Neuronal stem cell (in vitro differentiated cells): ENCODE results near the gene KRT2. TPM values are rescaled to one million over a fixed set of nuclear protein-coding genes. Genes with fewer than 3 reads are reported as not detected.
A peak's percentile ranks its signal among the peaks of the same experiment; 100 is the strongest.

Experiments
- DNase-seq: peaks from one replicate; pipeline ENCODE4 v3.0.0-alpha.2; 2013; ENCODE audit warnings: low spot score
- H2AFZ ChIP-seq: one replicate; pipeline ENCODE4 v1.6.1; 2013; ENCODE audit warnings: mild to moderate bottlenecking, low read length, inconsistent platforms
- H2AK5ac ChIP-seq: 2 replicates; pipeline ENCODE4 v1.6.1; 2013; ENCODE audit warnings: low read depth, mild to moderate bottlenecking, inconsistent platforms, low read length, moderate library complexity, mixed read lengths
- H2BK120ac ChIP-seq: 2 replicates; pipeline ENCODE4 v1.6.1; 2013; ENCODE audit warnings: low read depth, mild to moderate bottlenecking, inconsistent platforms, low read length, moderate library complexity, mixed read lengths
- H2BK12ac ChIP-seq: one replicate; pipeline ENCODE4 v1.6.1; 2013; ENCODE audit warnings: low read length, inconsistent platforms
- H2BK15ac ChIP-seq: 2 replicates; pipeline ENCODE4 v1.6.1; 2013; ENCODE audit warnings: mild to moderate bottlenecking, low read length, inconsistent platforms, mixed read lengths
- H2BK5ac ChIP-seq: one replicate; pipeline ENCODE4 v1.6.1; 2013; ENCODE audit warnings: inconsistent platforms, mild to moderate bottlenecking, low read length, moderate library complexity
- H3K14ac ChIP-seq: one replicate; pipeline ENCODE4 v1.6.1; 2013; ENCODE audit warnings: low read length, inconsistent platforms
- H3K18ac ChIP-seq: 2 replicates; pipeline ENCODE4 v1.6.1; 2013; ENCODE audit warnings: low read length, inconsistent platforms
- H3K23ac ChIP-seq: 2 replicates; pipeline ENCODE4 v1.6.1; 2013; ENCODE audit warnings: low read depth, mild to moderate bottlenecking, mixed read lengths, low read length, inconsistent platforms; ENCODE audit not compliant: poor library complexity
- H3K27ac ChIP-seq: replicated peaks from 3 replicates; pipeline ENCODE4 v1.5.1; 2013; ENCODE audit warnings: low read length, inconsistent platforms
- H3K27me3 ChIP-seq, 3 experiments: 2 replicates each; pipeline ENCODE4 v1.6.1; 2013; ENCODE audit warnings: low read length in 3 of 3, mild to moderate bottlenecking in 2 of 3, inconsistent platforms in 1 of 3, low read depth in 1 of 3, mixed read lengths in 1 of 3, moderate library complexity in 1 of 3; ENCODE audit not compliant: control insufficient read depth in 3 of 3, insufficient read depth in 3 of 3
- H3K36me3 ChIP-seq, 2 donors: replicated peaks in 1 of 2; 2 replicates each; pipeline ENCODE4 v1.6.1; 2013; ENCODE audit warnings: low read length in 2 of 2; ENCODE audit not compliant: control insufficient read depth in 2 of 2, insufficient read depth in 2 of 2
- H3K4ac ChIP-seq: 2 replicates; pipeline ENCODE4 v1.6.1; 2013; ENCODE audit warnings: inconsistent platforms, mild to moderate bottlenecking, low read length, moderate library complexity
- H3K4me1 ChIP-seq, 2 donors: 1 replicate in 1 of 2; 2 replicates in 1 of 2; pipeline ENCODE4 v1.6.1; 2013; ENCODE audit warnings: low read length in 2 of 2, low read depth in 1 of 2; ENCODE audit not compliant: control insufficient read depth in 2 of 2, insufficient read depth in 1 of 2
- H3K4me2 ChIP-seq: one replicate; pipeline ENCODE4 v1.6.1; 2013; ENCODE audit warnings: mild to moderate bottlenecking, low read length, inconsistent platforms; ENCODE audit not compliant: insufficient read depth, poor library complexity, severe bottlenecking
- H3K4me3 ChIP-seq, 2 donors: 2 replicates each; pipeline ENCODE4 v1.5.1; 2013; ENCODE audit warnings: low read length in 2 of 2, mild to moderate bottlenecking in 2 of 2, inconsistent platforms in 1 of 2, moderate library complexity in 1 of 2
- H3K79me1 ChIP-seq: one replicate; pipeline ENCODE4 v1.6.1; 2013; ENCODE audit warnings: low read depth, mild to moderate bottlenecking, inconsistent platforms, low read length, moderate library complexity
- H3K9ac ChIP-seq: one replicate; pipeline ENCODE4 v1.6.1; 2013; ENCODE audit warnings: mild to moderate bottlenecking, low read depth, low read length, inconsistent platforms; ENCODE audit not compliant: poor library complexity
- H3K9me3 ChIP-seq, 2 donors: replicated peaks in 1 of 2; 2 replicates each; pipeline versions ENCODE3 to v1.6.1; 2013; ENCODE audit warnings: low read length in 2 of 2, mild to moderate bottlenecking in 2 of 2, inconsistent platforms in 1 of 2, low read depth in 1 of 2, mixed read lengths in 1 of 2, moderate library complexity in 1 of 2; ENCODE audit not compliant: control insufficient read depth in 2 of 2, insufficient read depth in 1 of 2
- H4K8ac ChIP-seq: one replicate; pipeline ENCODE4 v1.6.1; 2013; ENCODE audit warnings: low read depth, mild to moderate bottlenecking, inconsistent platforms, low read length, moderate library complexity
- H4K91ac ChIP-seq: one replicate; pipeline ENCODE4 v1.6.1; 2013; ENCODE audit warnings: low read length, low read depth, mild to moderate bottlenecking, inconsistent platforms; ENCODE audit not compliant: poor library complexity
- WGBS, 2 donors: extraction: QIAGEN DNeasy Blood & Tissue Kit; methylation state at CpG; one replicate each; pipeline ENCODE4 v1.1.7; 2013; ENCODE audit warnings: missing lambda C conversion rate in 2 of 2, mixed read lengths in 1 of 2; ENCODE audit not compliant: insufficient read length in 2 of 2, insufficient replicate concordance in 1 of 2; ENCODE audit errors: extremely low coverage in 2 of 2; 5-methylcytosine and 5-hydroxymethylcytosine counted together
- polyA plus RNA-seq, 2 experiments: library from polyadenylated mRNA; stranded (reverse); fragments of 200-250 nt; gene quantifications; one replicate each; pipeline ENCODE4 v1.2.3, GENCODE V29; 2013

KRT2 gene
- not detected for polyA plus RNA-seq (2013, experiment 1 of 2)
- polyA plus RNA-seq (2013, experiment 2 of 2) = not detected

- H3K9me3 ChIP-seq = peaks cover 0 to 2% of the 10 kb centered on the region in 2 donors
- no peak within 1 kb of the TSS for H4K8ac ChIP-seq
- H3K4me2 ChIP-seq = no peak within 1 kb of the TSS
- no peak within 1 kb of the TSS for H3K4me3 ChIP-seq
- no peak within 1 kb of the TSS for H2BK5ac ChIP-seq
- no peak within 1 kb of the TSS for H3K9ac ChIP-seq
- H3K36me3 ChIP-seq = no peaks in the 10 kb centered on the region
- no peaks in the 10 kb centered on the region for H3K27me3 ChIP-seq
- H3K18ac ChIP-seq = no peak within 1 kb of the TSS
- WGBS, 2 donors = no CpG with 5 or more reads among the region's 16 CpGs
- DNase-seq = no peak
- H3K23ac ChIP-seq = no peak within 1 kb of the TSS
- H2BK120ac ChIP-seq = peak within 1 kb of the TSS; percentile 61
- H2BK12ac ChIP-seq = no peak within 1 kb of the TSS
- H3K4ac ChIP-seq = no peak within 1 kb of the TSS
- no peak within 1 kb of the TSS for H3K27ac ChIP-seq
- no peak within 1 kb of the TSS for H2AFZ ChIP-seq
- H2AK5ac ChIP-seq = no peak within 1 kb of the TSS
- H3K79me1 ChIP-seq = no peaks in the 10 kb centered on the region
- no peak within 1 kb of the TSS for H2BK15ac ChIP-seq
- no peak within 1 kb of the TSS for H3K14ac ChIP-seq
- H3K4me1 ChIP-seq = peaks cover 0 to 6% of the 10 kb centered on the region in 2 donors
- H4K91ac ChIP-seq = no peak within 1 kb of the TSS
Observed at GRCh38 chr12:52651726-52652261, at the start of gene KRT2. Gene KRT2 (minus strand): TSS chr12:52652211. CDS start chr12:52652142, 69 bp downstream.

GRCh38 chr12:52701281-52701680 is 49.3 kb upstream of the KRT2 start:
- no peak overlapping the region for H3K14ac ChIP-seq
- DNase-seq = no peak
- H3K4me2 ChIP-seq = no peak overlapping the region
- H2BK15ac ChIP-seq = no peak overlapping the region
- no peak overlapping the region for H4K8ac ChIP-seq
- H3K23ac ChIP-seq = peak overlapping the region; percentile 2
- no peak overlapping the region for H3K27ac ChIP-seq
- no peaks in the 10 kb centered on the region for H3K36me3 ChIP-seq
- H3K27me3 ChIP-seq = no peaks in the 10 kb centered on the region
- H2AFZ ChIP-seq = no peak overlapping the region
- H2AK5ac ChIP-seq = peak overlapping the region; percentile 6
- peak overlapping the region; percentile 16 for H2BK120ac ChIP-seq
- H3K9ac ChIP-seq = no peak overlapping the region
- peak overlapping the region; percentile 11 for H3K18ac ChIP-seq
- no peak overlapping the region for H3K4me3 ChIP-seq
- H4K91ac ChIP-seq = no peak overlapping the region
- no peak overlapping the region for H2BK12ac ChIP-seq
- H3K79me1 ChIP-seq = no peaks in the 10 kb centered on the region
- H3K4me1 ChIP-seq = peaks cover 0 to 5% of the 10 kb centered on the region in 2 donors
- H3K9me3 ChIP-seq = no peaks in the 10 kb centered on the region
- peak overlapping the region; percentile 14 for H2BK5ac ChIP-seq
- WGBS, 2 donors = no CpG with 5 or more reads among the region's 12 CpGs
- no peak overlapping the region for H3K4ac ChIP-seq

DNA sequence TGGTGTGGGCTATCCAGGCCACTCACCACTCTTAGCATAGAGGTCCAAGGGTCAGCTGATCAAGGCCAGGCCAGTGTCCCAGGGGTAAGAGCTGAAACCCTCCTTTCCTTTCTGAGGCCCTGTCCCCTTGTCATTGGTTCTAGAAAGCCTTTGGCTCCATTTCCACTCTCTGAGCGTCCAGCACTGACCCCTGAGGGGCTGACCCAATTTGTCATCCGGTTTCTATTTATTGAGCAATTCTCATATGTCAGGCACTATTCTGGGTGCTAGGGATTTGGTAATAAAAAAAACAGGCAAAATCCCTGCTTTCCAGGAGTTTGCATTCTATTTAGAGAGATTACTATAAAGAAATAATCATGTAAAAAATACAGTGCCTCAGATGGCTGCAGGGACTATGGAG is 47.9 kb upstream of the KRT2 start:
- WGBS, 2 donors = no CpG with 5 or more reads among the region's 2 CpGs
- Histone ChIP-seq H3K9ac (no peak overlapping the region), H3K4me2 (no peak overlapping the region), H4K8ac (no peak overlapping the region), H3K4me1 (peaks cover 0 to 5% of the 10 kb centered on the region in 2 donors), H2AK5ac (no peak overlapping the region), H4K91ac (no peak overlapping the region), H2BK12ac (no peak overlapping the region), H2AFZ (no peak overlapping the region), H3K36me3 (no peaks in the 10 kb centered on the region), H2BK120ac (no peak overlapping the region), H3K79me1 (no peaks in the 10 kb centered on the region), H2BK5ac (no peak overlapping the region), H3K4me3 (no peak overlapping the region), H3K9me3 (no peaks in the 10 kb centered on the region), H3K27me3 (no peaks in the 10 kb centered on the region), H3K23ac (no peak overlapping the region), H2BK15ac (no peak overlapping the region), H3K27ac (no peak overlapping the region), H3K4ac (no peak overlapping the region), H3K18ac (no peak overlapping the region), H3K14ac (no peak overlapping the region)
- DNase-seq = no peak

DNA sequence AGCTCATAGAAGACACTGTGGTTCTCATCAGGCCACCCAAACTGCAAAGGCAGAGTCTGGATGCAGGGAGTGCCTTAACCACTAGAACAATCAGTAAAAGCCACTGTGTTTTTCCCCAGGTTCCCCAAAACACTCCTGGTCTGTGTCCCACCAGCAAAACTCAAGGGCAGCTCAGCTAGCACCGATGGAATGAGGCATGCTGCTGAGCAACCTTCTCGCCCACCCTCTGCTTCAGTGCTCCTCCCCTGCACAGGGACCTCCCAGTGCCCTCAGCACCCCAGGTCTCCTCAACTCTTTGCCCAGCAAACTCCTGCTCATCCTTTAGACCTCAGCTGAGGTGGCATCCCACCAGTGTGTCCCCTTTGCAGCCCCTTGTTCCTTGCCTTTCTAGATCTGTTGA is 47.4 kb upstream of the KRT2 start:
- H3K18ac ChIP-seq = no peak overlapping the region
- H2AK5ac ChIP-seq = peak overlapping the region; percentile 26
- H3K23ac ChIP-seq = no peak overlapping the region
- no CpG with 5 or more reads among the region's 2 CpGs for WGBS, 2 donors
- H3K27me3 ChIP-seq = no peaks in the 10 kb centered on the region
- H4K91ac ChIP-seq = no peak overlapping the region
- peaks cover 0 to 5% of the 10 kb centered on the region in 2 donors for H3K4me1 ChIP-seq
- no peak overlapping the region for H3K4ac ChIP-seq
- no peak overlapping the region for H2BK15ac ChIP-seq
- H2BK120ac ChIP-seq = no peak overlapping the region
- H3K4me2 ChIP-seq = no peak overlapping the region
- no peak overlapping the region for H3K14ac ChIP-seq
- H3K9me3 ChIP-seq = no peaks in the 10 kb centered on the region
- H3K36me3 ChIP-seq = no peaks in the 10 kb centered on the region
- H2BK12ac ChIP-seq = no peak overlapping the region
- H2BK5ac ChIP-seq = no peak overlapping the region
- H3K4me3 ChIP-seq = no peak overlapping the region
- H3K79me1 ChIP-seq = no peaks in the 10 kb centered on the region
- DNase-seq = no peak
- H3K27ac ChIP-seq = no peak overlapping the region
- no peak overlapping the region for H4K8ac ChIP-seq
- H2AFZ ChIP-seq = no peak overlapping the region
- no peak overlapping the region for H3K9ac ChIP-seq
